Cardiac atrium fibroblast (primary cell): ENCODE results near the gene GH1. TPM values are rescaled to one million over a fixed set of nuclear protein-coding genes. Genes with fewer than 3 reads are reported as not detected.

Source experiments
- total RNA-seq: library from RNA; depleted of rRNA; stranded (reverse); fragments of >200 nt; gene quantifications from 2 replicates; pipeline ENCODE4 v1.2.3, GENCODE V29; 2015

Gene GH1
- not detected in 2 replicates for total RNA-seq

GRCh38 chr17:63918789-63919305, at the start of gene GH1:
GH1 (minus strand) TSS chr17:63918839; CDS start chr17:63918776, 63 bp downstream.

GRCh38 chr17:63931981-63932561, 13.4 kb upstream of the GH1 start, which contains the start of gene CD79B:
CD79B (minus strand) TSS chr17:63932331; CDS start chr17:63932261, 70 bp downstream.

GRCh38 chr17:63911041-63911635, 7.5 kb downstream of the GH1 start, which contains the start of gene CSHL1:
CSHL1 (minus strand) TSS chr17:63911258; CDS start chr17:63911196, 62 bp downstream.

GRCh38 chr17:63896524-63897354, 21.9 kb downstream of the GH1 start, which contains the start of gene CSH1:
CSH1 (minus strand) TSS chr17:63896574; CDS start chr17:63896511, 63 bp downstream.

GRCh38 chr17:63881935-63882601, 36.6 kb downstream of the GH1 start, which contains the start of gene GH2:
GH2 (minus strand) TSS chr17:63881944; CDS start chr17:63881801, 143 bp downstream.

GRCh38 chr17:63873577-63873976, 45.1 kb downstream of the GH1 start, which contains the start of gene CSH2:
CSH2 (minus strand) TSS chr17:63873677; CDS start chr17:63873614, 63 bp downstream.

Other genes with a start within 250 kb of the GH1 start
- gene LIMD2, start 218.7 kb downstream of the GH1 start, total RNA-seq = 9.7 and 27.4 TPM in 2 replicates
- 15.9 and 20.9 TPM in 2 replicates for gene STRADA, start 177.0 kb downstream of the GH1 start, total RNA-seq
- 31.4 and 45.4 TPM in 2 replicates for gene CCDC47, start 145.2 kb downstream of the GH1 start, total RNA-seq
- 23.5 and 37.4 TPM in 2 replicates for gene DDX42, start 144.7 kb downstream of the GH1 start, total RNA-seq
- gene PSMC5, start 91.4 kb downstream of the GH1 start, total RNA-seq = 50.9 and 65.0 TPM in 2 replicates
- gene FTSJ3, start 91.2 kb downstream of the GH1 start, total RNA-seq = 22.7 and 39.5 TPM in 2 replicates
- gene SMARCD2, start 76.2 kb downstream of the GH1 start, total RNA-seq = 124 and 126 TPM in 2 replicates
- not detected in 2 replicates for gene CSH2, start 45.2 kb downstream of the GH1 start, total RNA-seq
- gene GH2, start 36.9 kb downstream of the GH1 start, total RNA-seq = not detected in 2 replicates
- not detected in 2 replicates for gene CSH1, start 22.3 kb downstream of the GH1 start, total RNA-seq
- gene CSHL1, start 7.6 kb downstream of the GH1 start, total RNA-seq = not detected in 2 replicates
- gene CD79B, start 13.5 kb upstream of the GH1 start, total RNA-seq = not detected in 2 replicates
- under 0.01 TPM in 1 of 2 replicates, not detected in the other for gene SCN4A, start 54.1 kb upstream of the GH1 start, total RNA-seq
- 0.16 and 0.18 TPM in 2 replicates for gene PRR29, start 79.5 kb upstream of the GH1 start, total RNA-seq
- gene ICAM2, start 101.8 kb upstream of the GH1 start, total RNA-seq = 6.9 and 31.8 TPM in 2 replicates
- 5.2 and 13.6 TPM in 2 replicates for gene ERN1, start 211.3 kb upstream of the GH1 start, total RNA-seq